Measurements from ENCODE around the gene ANKS1B. TPM values are rescaled to one million over a fixed set of nuclear protein-coding genes. Genes with fewer than 3 reads are reported as not detected.

ANKS1B gene
- total RNA-seq, 1 experiment from 2014 or later, result 18.8 TPM

GRCh38 chr12:99224237-99224636, 760.5 kb downstream of the ANKS1B start:
- no peak for DNase-seq (ENCODE audit: unreplicated experiment)
- H3K4me1 Mint-ChIP-seq (ENCODE audit: insufficient read depth, unreplicated experiment), result no peaks in the 10 kb centered on the region
- no peak overlapping the region for H3K27ac Mint-ChIP-seq (ENCODE audit: low read depth, unreplicated experiment)
- H3K27me3 Mint-ChIP-seq (ENCODE audit: insufficient read depth, unreplicated experiment), result no peaks in the 10 kb centered on the region
- BruUV-seq (replicated peaks), result no TSS peak
- ChIA-PET POLR2A (no interaction called here), CTCF (no interaction called here)
- no peaks in the 10 kb centered on the region for H3K9me3 Mint-ChIP-seq (ENCODE audit: unreplicated experiment)
- intact Hi-C loops (cut with micrococcal nuclease), result no loop called here
- no peak for TF ChIP-seq CTCF (IDR thresholded peaks at IDR 0.05; ENCODE audit: unreplicated experiment)
- H3K36me3 Mint-ChIP-seq (ENCODE audit: insufficient read depth, unreplicated experiment), result no peaks in the 10 kb centered on the region
- no peak overlapping the region for H3K4me3 Mint-ChIP-seq (ENCODE audit: unreplicated experiment)

- ChIA-PET CTCF (no interaction called here), POLR2A (no interaction called here)
- BruUV-seq (replicated peaks), result no TSS peak
- Mint-ChIP-seq H3K36me3 (ENCODE audit: insufficient read depth, unreplicated experiment) (no peaks in the 10 kb centered on the region), H3K4me1 (ENCODE audit: insufficient read depth, unreplicated experiment) (no peaks in the 10 kb centered on the region), H3K27me3 (ENCODE audit: insufficient read depth, unreplicated experiment) (no peaks in the 10 kb centered on the region), H3K9me3 (ENCODE audit: unreplicated experiment) (no peaks in the 10 kb centered on the region), H3K4me3 (ENCODE audit: unreplicated experiment) (no peak overlapping the region), H3K27ac (ENCODE audit: low read depth, unreplicated experiment) (no peak overlapping the region)
- intact Hi-C loops (cut with micrococcal nuclease), result no loop called here
- DNase-seq (ENCODE audit: unreplicated experiment), result no peak
- no peak for TF ChIP-seq CTCF (IDR thresholded peaks at IDR 0.05; ENCODE audit: unreplicated experiment)
Observed at GRCh38 chr12:99223579-99223978, 761.2 kb downstream of the ANKS1B start.

GRCh38 chr12:99213047-99213446, 771.7 kb downstream of the ANKS1B start:
- TF ChIP-seq CTCF (IDR thresholded peaks at IDR 0.05; ENCODE audit: unreplicated experiment), result no peak
- Mint-ChIP-seq H3K4me3 (ENCODE audit: unreplicated experiment) (no peak overlapping the region), H3K36me3 (ENCODE audit: insufficient read depth, unreplicated experiment) (no peaks in the 10 kb centered on the region), H3K4me1 (ENCODE audit: insufficient read depth, unreplicated experiment) (no peaks in the 10 kb centered on the region), H3K27ac (ENCODE audit: low read depth, unreplicated experiment) (no peak overlapping the region), H3K9me3 (ENCODE audit: unreplicated experiment) (no peaks in the 10 kb centered on the region), H3K27me3 (ENCODE audit: insufficient read depth, unreplicated experiment) (no peaks in the 10 kb centered on the region)
- intact Hi-C loops (cut with micrococcal nuclease), result no loop called here
- BruUV-seq (replicated peaks), result no TSS peak
- ChIA-PET POLR2A (no interaction called here), CTCF (interaction anchor here (0.5 kb wide), 1 partner anchor 570 kb away, joined by 4 read pairs; no protein-coding TSS in a partner anchor)
- DNase-seq (ENCODE audit: unreplicated experiment), result no peak

GRCh38 chr12:99212275-99212674, 772.5 kb downstream of the ANKS1B start:
- H3K27me3 Mint-ChIP-seq (ENCODE audit: insufficient read depth, unreplicated experiment), result no peaks in the 10 kb centered on the region
- ChIA-PET POLR2A (interaction anchor here (0.6 kb wide), 1 partner anchor 441 kb away, joined by 3 read pairs; no protein-coding TSS in a partner anchor), CTCF (no interaction called here)
- H3K36me3 Mint-ChIP-seq (ENCODE audit: insufficient read depth, unreplicated experiment), result no peaks in the 10 kb centered on the region
- H3K27ac Mint-ChIP-seq (ENCODE audit: low read depth, unreplicated experiment), result no peak overlapping the region
- TF ChIP-seq CTCF (IDR thresholded peaks at IDR 0.05; ENCODE audit: unreplicated experiment), result no peak
- no TSS peak for BruUV-seq (replicated peaks)
- no peak overlapping the region for H3K4me3 Mint-ChIP-seq (ENCODE audit: unreplicated experiment)
- intact Hi-C loops (cut with micrococcal nuclease), result no loop called here
- DNase-seq (ENCODE audit: unreplicated experiment), result no peak
- H3K9me3 Mint-ChIP-seq (ENCODE audit: unreplicated experiment), result no peaks in the 10 kb centered on the region
- H3K4me1 Mint-ChIP-seq (ENCODE audit: insufficient read depth, unreplicated experiment), result no peaks in the 10 kb centered on the region

Measured in MCF 10A (cell line).